ENCODE data around the gene TMEM86B. TPM values are rescaled to one million over a fixed set of nuclear protein-coding genes. Genes with fewer than 3 reads are reported as not detected.

Gene TMEM86B
- polyA plus RNA-seq, 1 donor (not counting 4 experiments of a cell fraction or from before 2014, with no cell fraction given) = 0.60 TPM

- Histone ChIP-seq H3K79me2 (ENCODE audit: control insufficient read depth, insufficient read depth, low read length) (no peaks in the 10 kb centered on the region), H3K27me3 (ENCODE audit: control insufficient read depth, extremely low read depth, insufficient read depth, low read length) (no peaks in the 10 kb centered on the region), H4K20me1 (ENCODE audit: control insufficient read depth, extremely low read depth, insufficient read depth, low read length) (no peaks in the 10 kb centered on the region), H3K36me3 (ENCODE audit: control insufficient read depth in 2 of 2, extremely low read depth in 1 of 2, insufficient read depth in 2 of 2, low read length in 2 of 2) (peaks cover 12 to 20% of the 10 kb centered on the region in 2 experiments), H3K9me1 (ENCODE audit: control insufficient read depth, extremely low read depth, insufficient read depth, low read length) (no peaks in the 10 kb centered on the region), H3K9me3 (ENCODE audit: control insufficient read depth, low read depth, low read length) (no peaks in the 10 kb centered on the region), H3K27ac (ENCODE audit: control insufficient read depth, insufficient read depth, low read length) (no peak overlapping the region), H2AFZ (ENCODE audit: control insufficient read depth, low read length) (no peak overlapping the region), H3K4me2 (ENCODE audit: control insufficient read depth, extremely low read depth, insufficient read depth, low read depth, low read length) (no peak overlapping the region), H3K4me3 (ENCODE audit: control insufficient read depth in 2 of 3, extremely low read depth in 1 of 3, insufficient read depth in 2 of 3, low read depth in 1 of 3, low read length in 3 of 3) (no peak overlapping the region), H3K9ac (ENCODE audit: control insufficient read depth, extremely low read depth, insufficient read depth, low read length) (no peak overlapping the region), H3K4me1 (ENCODE audit: control insufficient read depth, extremely low read depth, insufficient read depth, low read length) (no peaks in the 10 kb centered on the region)
- DNase-seq (ENCODE audit: low read depth, low spot score) (no peak), FAIRE-seq (no peak)
- no peak for TF ChIP-seq EZH2 (IDR thresholded peaks at IDR 0.05; ENCODE audit: low read length)
- no peak for TF ChIP-seq CTCF (optimal IDR thresholded peaks at IDR 0.05 in 1 of 3, IDR thresholded peaks at IDR 0.05 in 1 of 3, conservative IDR thresholded peaks at IDR 0.05 in 1 of 3; ENCODE audit: extremely low read depth in 1 of 3, insufficient read depth in 2 of 3, low read length in 3 of 3)
- dilution Hi-C loops (cut with MboI; ENCODE audit: extremely low pct_ligation_motif_present, low sequenced_read_pairs) = no loop called here
These were observed 1.8 kb downstream of the TMEM86B start for GRCh38 chr19:55226788-55227187.

DNA sequence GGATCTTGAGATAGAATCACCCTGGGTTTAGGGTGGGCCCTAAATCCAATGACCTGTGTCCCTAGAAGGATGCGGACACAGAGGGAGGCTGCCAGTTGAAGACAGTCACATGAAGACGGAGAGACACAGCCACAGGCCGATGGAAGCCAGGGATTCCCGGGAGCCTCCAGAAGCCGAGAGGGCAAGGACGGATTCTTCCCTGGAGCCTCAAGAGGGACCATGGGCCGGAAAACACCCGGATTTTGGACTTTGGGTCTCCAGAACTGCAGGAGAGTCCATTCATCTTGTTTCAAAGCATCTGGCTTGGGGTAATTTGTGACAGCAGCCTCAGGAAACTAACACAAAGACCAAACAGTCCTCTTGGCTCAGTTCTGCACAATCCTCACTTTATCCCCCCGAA lies 2.3 kb downstream of the TMEM86B start:
- FAIRE-seq = no peak
- Histone ChIP-seq H3K9ac (ENCODE audit: control insufficient read depth, extremely low read depth, insufficient read depth, low read length) (no peak overlapping the region), H4K20me1 (ENCODE audit: control insufficient read depth, extremely low read depth, insufficient read depth, low read length) (no peaks in the 10 kb centered on the region), H2AFZ (ENCODE audit: control insufficient read depth, low read length) (no peak overlapping the region), H3K36me3 (ENCODE audit: control insufficient read depth in 2 of 2, extremely low read depth in 1 of 2, insufficient read depth in 2 of 2, low read length in 2 of 2) (peaks cover 12 to 15% of the 10 kb centered on the region in 2 experiments), H3K27ac (ENCODE audit: control insufficient read depth, insufficient read depth, low read length) (no peak overlapping the region), H3K9me3 (ENCODE audit: control insufficient read depth, low read depth, low read length) (no peaks in the 10 kb centered on the region), H3K4me1 (ENCODE audit: control insufficient read depth, extremely low read depth, insufficient read depth, low read length) (no peaks in the 10 kb centered on the region), H3K4me2 (ENCODE audit: control insufficient read depth, extremely low read depth, insufficient read depth, low read depth, low read length) (no peak overlapping the region), H3K4me3 (ENCODE audit: control insufficient read depth in 2 of 3, extremely low read depth in 1 of 3, insufficient read depth in 2 of 3, low read depth in 1 of 3, low read length in 3 of 3) (no peak overlapping the region), H3K27me3 (ENCODE audit: control insufficient read depth, extremely low read depth, insufficient read depth, low read length) (no peaks in the 10 kb centered on the region), H3K79me2 (ENCODE audit: control insufficient read depth, insufficient read depth, low read length) (no peaks in the 10 kb centered on the region), H3K9me1 (ENCODE audit: control insufficient read depth, extremely low read depth, insufficient read depth, low read length) (no peaks in the 10 kb centered on the region)
- no peak for DNase-seq (ENCODE audit: low read depth, low spot score)
- TF ChIP-seq CTCF (optimal IDR thresholded peaks at IDR 0.05 in 1 of 3, IDR thresholded peaks at IDR 0.05 in 1 of 3, conservative IDR thresholded peaks at IDR 0.05 in 1 of 3; ENCODE audit: extremely low read depth in 1 of 3, insufficient read depth in 2 of 3, low read length in 3 of 3) = no peak
- TF ChIP-seq EZH2 (IDR thresholded peaks at IDR 0.05; ENCODE audit: low read length) = no peak
- dilution Hi-C loops (cut with MboI; ENCODE audit: extremely low pct_ligation_motif_present, low sequenced_read_pairs) = no loop called here
